Ishikawa (cell line): ENCODE data around the gene RYR2.

ENCODE experiments used
- CEBPB ChIP-seq: IDR thresholded peaks from 2 replicates; pipeline ENCODE4 v1.6.1; 2012
- EGR1 ChIP-seq: IDR thresholded peaks from 2 replicates; pipeline ENCODE4 v1.6.1; 2012
- EP300 ChIP-seq: IDR thresholded peaks from 2 replicates; pipeline ENCODE4 v1.6.1; 2012; ENCODE audit warnings: borderline replicate concordance
- FOXM1 ChIP-seq: IDR thresholded peaks from 2 replicates; pipeline ENCODE4 v1.6.1; 2012; ENCODE audit warnings: low read depth, borderline replicate concordance
- TAF1 ChIP-seq: IDR thresholded peaks from 2 replicates; pipeline ENCODE4 v1.6.1; 2012; ENCODE audit warnings: low read depth, mild to moderate bottlenecking
- TEAD4 ChIP-seq: IDR thresholded peaks from 2 replicates; pipeline ENCODE4 v1.6.1; 2012
- YY1 ChIP-seq: IDR thresholded peaks from 2 replicates; pipeline ENCODE4 v1.6.1; 2012; ENCODE audit warnings: low read depth
- ZBTB7A ChIP-seq: IDR thresholded peaks from 2 replicates; pipeline ENCODE4 v1.6.1; 2012; ENCODE audit warnings: low read depth
- TF ChIP-seq, protein P1 (sequence below): IDR thresholded peaks from 2 replicates; pipeline ENCODE4 v1.6.1; 2012; ENCODE audit warnings: low read depth, mild to moderate bottlenecking
- TF ChIP-seq, protein P2 (sequence below): IDR thresholded peaks from 2 replicates; pipeline ENCODE4 v1.6.1; 2012
- TF ChIP-seq, protein P3 (sequence below): IDR thresholded peaks from 2 replicates; pipeline ENCODE4 v1.6.1; 2012

DNA sequence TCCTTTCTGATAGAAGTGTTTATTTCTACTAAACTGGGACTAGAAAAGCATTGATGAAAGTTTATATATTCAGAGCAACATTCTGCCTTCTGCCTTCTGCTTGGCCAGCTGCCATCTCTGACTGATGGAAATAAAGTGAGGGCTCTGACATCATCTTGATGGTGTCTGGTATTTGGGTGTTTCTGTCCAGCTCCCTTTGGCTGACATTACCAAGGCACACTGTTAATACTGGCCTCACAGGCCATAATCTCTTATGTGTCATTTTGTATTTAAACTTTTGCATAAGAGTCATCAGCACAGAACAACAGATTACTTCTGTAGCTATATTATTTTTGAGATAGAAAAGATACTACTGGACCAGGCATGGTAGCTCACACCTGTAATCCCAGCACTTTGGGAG lies 216.9 kb downstream of the RYR2 start:
- no peak for TF ChIP-seq YY1
- TF ChIP-seq FOXM1, result no peak
- TF ChIP-seq EP300, result no peak
- TF ChIP-seq TEAD4, result no peak
- no peak for TF ChIP-seq TAF1
- TF ChIP-seq, protein P1, sequence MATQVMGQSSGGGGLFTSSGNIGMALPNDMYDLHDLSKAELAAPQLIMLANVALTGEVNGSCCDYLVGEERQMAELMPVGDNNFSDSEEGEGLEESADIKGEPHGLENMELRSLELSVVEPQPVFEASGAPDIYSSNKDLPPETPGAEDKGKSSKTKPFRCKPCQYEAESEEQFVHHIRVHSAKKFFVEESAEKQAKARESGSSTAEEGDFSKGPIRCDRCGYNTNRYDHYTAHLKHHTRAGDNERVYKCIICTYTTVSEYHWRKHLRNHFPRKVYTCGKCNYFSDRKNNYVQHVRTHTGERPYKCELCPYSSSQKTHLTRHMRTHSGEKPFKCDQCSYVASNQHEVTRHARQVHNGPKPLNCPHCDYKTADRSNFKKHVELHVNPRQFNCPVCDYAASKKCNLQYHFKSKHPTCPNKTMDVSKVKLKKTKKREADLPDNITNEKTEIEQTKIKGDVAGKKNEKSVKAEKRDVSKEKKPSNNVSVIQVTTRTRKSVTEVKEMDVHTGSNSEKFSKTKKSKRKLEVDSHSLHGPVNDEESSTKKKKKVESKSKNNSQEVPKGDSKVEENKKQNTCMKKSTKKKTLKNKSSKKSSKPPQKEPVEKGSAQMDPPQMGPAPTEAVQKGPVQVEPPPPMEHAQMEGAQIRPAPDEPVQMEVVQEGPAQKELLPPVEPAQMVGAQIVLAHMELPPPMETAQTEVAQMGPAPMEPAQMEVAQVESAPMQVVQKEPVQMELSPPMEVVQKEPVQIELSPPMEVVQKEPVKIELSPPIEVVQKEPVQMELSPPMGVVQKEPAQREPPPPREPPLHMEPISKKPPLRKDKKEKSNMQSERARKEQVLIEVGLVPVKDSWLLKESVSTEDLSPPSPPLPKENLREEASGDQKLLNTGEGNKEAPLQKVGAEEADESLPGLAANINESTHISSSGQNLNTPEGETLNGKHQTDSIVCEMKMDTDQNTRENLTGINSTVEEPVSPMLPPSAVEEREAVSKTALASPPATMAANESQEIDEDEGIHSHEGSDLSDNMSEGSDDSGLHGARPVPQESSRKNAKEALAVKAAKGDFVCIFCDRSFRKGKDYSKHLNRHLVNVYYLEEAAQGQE, result no peak
- no peak for TF ChIP-seq EGR1
- TF ChIP-seq CEBPB, result no peak
- TF ChIP-seq, protein P2, sequence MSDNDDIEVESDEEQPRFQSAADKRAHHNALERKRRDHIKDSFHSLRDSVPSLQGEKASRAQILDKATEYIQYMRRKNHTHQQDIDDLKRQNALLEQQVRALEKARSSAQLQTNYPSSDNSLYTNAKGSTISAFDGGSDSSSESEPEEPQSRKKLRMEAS, result no peak
- TF ChIP-seq ZBTB7A, result no peak
- TF ChIP-seq, protein P3, sequence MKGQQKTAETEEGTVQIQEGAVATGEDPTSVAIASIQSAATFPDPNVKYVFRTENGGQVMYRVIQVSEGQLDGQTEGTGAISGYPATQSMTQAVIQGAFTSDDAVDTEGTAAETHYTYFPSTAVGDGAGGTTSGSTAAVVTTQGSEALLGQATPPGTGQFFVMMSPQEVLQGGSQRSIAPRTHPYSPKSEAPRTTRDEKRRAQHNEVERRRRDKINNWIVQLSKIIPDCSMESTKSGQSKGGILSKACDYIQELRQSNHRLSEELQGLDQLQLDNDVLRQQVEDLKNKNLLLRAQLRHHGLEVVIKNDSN, result no peak
